Stimulated activated memory B cell treated with anti-CD40 and anti-IgM and Interleukin-4, amounts not matched to agents 10 μg/mL and 1 μg/mL and 100 μg/mL, for 72 hours (primary cell): ENCODE measurements around the gene SPATA22.
A peak's percentile ranks its signal among the peaks of the same experiment; 100 is the strongest.
"Not testable (repeated sequence)": the region's sequence is repeated elsewhere in the genome, so short reads cannot be mapped to it uniquely, and the experiment has no call there.

ENCODE experiments used
- ATAC-seq: fragments of 150-1000 bp; cut with Tn5 transposase; 2 replicates; pipeline ENCODE4 v1.10.0; 2021
- H3K27ac Mint-ChIP-seq: one replicate; pipeline ENCODE4 v1.8.0; 2022; ENCODE audit warnings: mild to moderate bottlenecking, mixed read lengths
- H3K27me3 Mint-ChIP-seq: one replicate; pipeline ENCODE4 v1.8.0; 2022; ENCODE audit warnings: mixed read lengths
- H3K36me3 Mint-ChIP-seq: one replicate; pipeline ENCODE4 v1.8.0; 2022; ENCODE audit warnings: mixed read lengths
- H3K4me1 Mint-ChIP-seq: one replicate; pipeline ENCODE4 v1.8.0; 2022; ENCODE audit warnings: mixed read lengths
- H3K4me3 Mint-ChIP-seq: one replicate; pipeline ENCODE4 v1.8.0; 2022; ENCODE audit warnings: mild to moderate bottlenecking, moderate library complexity, mixed read lengths
- H3K9me3 Mint-ChIP-seq: one replicate; pipeline ENCODE4 v1.8.0; 2022; ENCODE audit warnings: mixed read lengths

The SPATA22 gene

GRCh38 chr17:3433215-3433614 lies 38.4 kb downstream of the SPATA22 start:
- Mint-ChIP-seq H3K9me3 (peaks cover 13% of the 10 kb centered on the region), H3K27me3 (peaks cover 54% of the 10 kb centered on the region)
- not testable (repeated sequence) for H3K4me1 Mint-ChIP-seq, H3K27ac Mint-ChIP-seq, H3K36me3 Mint-ChIP-seq, H3K4me3 Mint-ChIP-seq
- ATAC-seq = peak; percentile 55

GRCh38 chr17:3418222-3418621 lies 53.4 kb downstream of the SPATA22 start:
- no peaks in the 10 kb centered on the region for H3K4me1 Mint-ChIP-seq
- no peak overlapping the region for H3K4me3 Mint-ChIP-seq
- H3K27ac Mint-ChIP-seq = no peak overlapping the region
- peaks cover 6% of the 10 kb centered on the region for H3K9me3 Mint-ChIP-seq
- no peaks in the 10 kb centered on the region for H3K36me3 Mint-ChIP-seq
- ATAC-seq = no peak
- peaks cover 53% of the 10 kb centered on the region for H3K27me3 Mint-ChIP-seq

DNA sequence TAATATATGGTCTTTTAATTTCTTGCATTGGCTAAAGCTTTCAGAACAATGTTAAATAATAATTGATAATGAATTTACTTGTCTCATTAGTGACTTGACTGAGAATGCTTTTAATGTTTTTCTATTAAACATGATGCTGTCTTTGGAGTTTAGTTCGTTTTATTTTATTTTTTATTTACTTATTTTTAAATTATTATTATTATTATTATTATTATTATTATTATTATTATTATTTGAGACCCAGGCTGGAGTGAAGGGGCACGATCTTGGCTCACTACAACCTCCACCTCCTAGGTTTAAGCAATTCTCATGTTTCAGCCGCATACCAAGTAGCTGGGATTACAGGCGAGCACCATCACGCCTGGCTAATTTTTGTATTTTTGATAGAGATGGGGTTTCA lies 56.0 kb downstream of the SPATA22 start:
- peaks cover 50% of the 10 kb centered on the region for H3K27me3 Mint-ChIP-seq

DNA sequence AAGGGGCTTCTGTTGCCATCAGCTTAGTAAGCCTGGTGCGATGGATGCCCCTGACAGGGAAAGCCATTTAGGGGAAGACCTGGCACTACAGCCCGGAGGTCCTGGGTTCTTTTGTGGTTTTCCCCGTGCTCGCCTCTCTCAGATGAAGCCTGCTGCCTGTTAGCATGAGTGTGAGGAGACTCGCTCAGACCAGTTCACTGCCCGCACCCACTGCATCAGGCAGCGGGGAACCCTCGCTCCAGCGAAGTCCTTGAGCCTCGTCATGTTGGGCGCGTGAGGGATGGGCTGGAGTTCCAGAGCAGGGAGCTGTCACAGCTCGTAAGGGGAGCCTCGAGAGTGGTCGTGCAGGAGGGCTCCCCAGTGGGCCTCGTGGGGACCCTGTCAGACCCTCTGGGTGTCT lies 59.4 kb downstream of the SPATA22 start:
- not testable (repeated sequence) for H3K4me1 Mint-ChIP-seq, H3K9me3 Mint-ChIP-seq, H3K27ac Mint-ChIP-seq, H3K36me3 Mint-ChIP-seq, H3K4me3 Mint-ChIP-seq
- H3K27me3 Mint-ChIP-seq = peaks cover 56% of the 10 kb centered on the region
- ATAC-seq = peak; percentile 24

More for the DNA sequence above, 56.0 kb downstream of the SPATA22 start:
- Mint-ChIP-seq H3K4me1 (no peaks in the 10 kb centered on the region), H3K36me3 (no peaks in the 10 kb centered on the region), H3K27ac (no peak overlapping the region), H3K4me3 (no peak overlapping the region), H3K9me3 (peaks cover 6% of the 10 kb centered on the region)
- no peak for ATAC-seq

- Mint-ChIP-seq H3K27ac (no peak within 1 kb of the TSS), H3K4me1 (no peaks in the 10 kb centered on the region), H3K9me3 (peaks cover 14% of the 10 kb centered on the region), H3K36me3 (peaks cover 7% of the 10 kb centered on the region), H3K27me3 (peaks cover 53% of the 10 kb centered on the region), H3K4me3 (no peak within 1 kb of the TSS)
- no peak for ATAC-seq
These were observed 60.5 kb downstream of the SPATA22 start, which contains the start of gene OR3A3 for GRCh38 chr17:3411070-3411469. Gene OR3A3 (plus strand): TSS chr17:3411370.

DNA sequence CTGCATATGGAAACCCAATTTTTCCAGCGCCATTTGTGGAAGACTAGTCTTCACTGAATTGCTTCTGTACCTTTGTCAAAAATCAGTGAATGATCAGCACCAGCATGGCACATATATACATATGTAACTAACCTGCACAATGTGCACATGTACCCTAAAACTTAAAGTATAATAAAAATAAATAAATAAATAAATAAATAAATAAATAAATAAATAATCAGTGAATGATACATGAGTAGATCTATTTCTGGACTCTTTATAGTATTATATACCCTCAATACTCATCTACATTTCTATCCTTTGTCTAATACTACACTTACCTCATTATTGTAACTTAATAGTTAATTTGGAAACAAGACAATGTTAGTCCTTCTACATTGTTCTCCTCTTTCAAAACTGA lies 67.8 kb downstream of the SPATA22 start:
- not testable (repeated sequence) for H3K4me3 Mint-ChIP-seq, H3K4me1 Mint-ChIP-seq, H3K27ac Mint-ChIP-seq, H3K36me3 Mint-ChIP-seq, ATAC-seq
- Mint-ChIP-seq H3K27me3 (peaks cover 12% of the 10 kb centered on the region), H3K9me3 (peaks cover 11% of the 10 kb centered on the region)

DNA sequence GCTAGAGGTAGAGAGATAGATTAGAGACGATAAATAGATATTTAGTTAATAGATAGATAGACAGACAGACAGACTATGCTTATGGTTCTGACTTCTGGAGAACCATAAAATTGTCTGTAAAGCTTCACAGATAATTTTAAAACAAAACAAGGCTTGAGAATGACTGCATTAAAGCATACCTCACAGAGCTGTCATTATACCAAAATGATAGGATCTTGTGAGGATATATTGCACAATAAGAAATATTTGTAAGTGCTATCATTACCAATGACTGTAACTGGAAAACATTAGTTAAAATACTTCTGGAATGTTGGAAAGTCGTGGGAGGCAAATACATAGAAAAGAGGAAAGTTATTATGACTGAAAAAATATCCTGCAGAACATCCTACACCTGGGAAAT lies 69.8 kb downstream of the SPATA22 start:
- Mint-ChIP-seq H3K27ac (no peak overlapping the region), H3K36me3 (no peaks in the 10 kb centered on the region), H3K9me3 (peaks cover 7% of the 10 kb centered on the region), H3K27me3 (no peaks in the 10 kb centered on the region), H3K4me1 (no peaks in the 10 kb centered on the region), H3K4me3 (no peak overlapping the region)
- no peak for ATAC-seq

DNA sequence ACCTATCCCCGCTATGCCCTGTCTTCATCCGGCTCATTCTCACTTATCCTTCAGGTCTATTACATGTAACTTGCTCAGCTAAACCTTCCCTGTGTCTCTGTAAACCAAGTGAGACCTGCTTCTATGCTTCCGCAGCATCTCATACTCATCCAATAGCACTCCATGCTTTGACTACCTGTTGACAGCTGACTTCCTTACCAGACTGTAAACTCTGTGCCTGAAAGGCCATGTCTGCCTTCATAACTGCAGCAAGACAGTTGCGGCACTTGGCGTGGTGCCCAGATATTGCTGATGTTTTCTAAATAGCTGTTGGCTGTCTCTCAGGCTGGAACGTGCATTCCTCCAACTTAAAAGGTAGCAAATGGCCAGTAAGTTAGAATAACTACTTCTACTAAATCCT lies 71.6 kb downstream of the SPATA22 start:
- H3K4me1 Mint-ChIP-seq = no peaks in the 10 kb centered on the region
- H3K27ac Mint-ChIP-seq = no peak overlapping the region
- no peak for ATAC-seq
- no peak overlapping the region for H3K4me3 Mint-ChIP-seq
- H3K27me3 Mint-ChIP-seq = no peaks in the 10 kb centered on the region
- no peaks in the 10 kb centered on the region for H3K36me3 Mint-ChIP-seq
- no peaks in the 10 kb centered on the region for H3K9me3 Mint-ChIP-seq

GRCh38 chr17:3398310-3398709 lies 73.3 kb downstream of the SPATA22 start, which contains the start of gene OR1E1:
Gene OR1E1 (minus strand): TSS chr17:3398410. CDS start chr17:3398410, 0 bp downstream.
- H3K27ac Mint-ChIP-seq = no peak within 1 kb of the TSS
- H3K4me1 Mint-ChIP-seq = no peaks in the 10 kb centered on the region
- H3K4me3 Mint-ChIP-seq = no peak within 1 kb of the TSS
- H3K27me3 Mint-ChIP-seq = peaks cover 9% of the 10 kb centered on the region
- ATAC-seq = no peak
- no peaks in the 10 kb centered on the region for H3K9me3 Mint-ChIP-seq
- no peaks in the 10 kb centered on the region for H3K36me3 Mint-ChIP-seq

- H3K4me3 Mint-ChIP-seq, H3K4me1 Mint-ChIP-seq, H3K9me3 Mint-ChIP-seq, H3K36me3 Mint-ChIP-seq, ATAC-seq, H3K27ac Mint-ChIP-seq: not testable (repeated sequence)
- peaks cover 12% of the 10 kb centered on the region for H3K27me3 Mint-ChIP-seq
These were observed 73.8 kb downstream of the SPATA22 start for GRCh38 chr17:3397801-3398200.
